ENCODE data around the gene CCDC169.

Gene CCDC169

DNA sequence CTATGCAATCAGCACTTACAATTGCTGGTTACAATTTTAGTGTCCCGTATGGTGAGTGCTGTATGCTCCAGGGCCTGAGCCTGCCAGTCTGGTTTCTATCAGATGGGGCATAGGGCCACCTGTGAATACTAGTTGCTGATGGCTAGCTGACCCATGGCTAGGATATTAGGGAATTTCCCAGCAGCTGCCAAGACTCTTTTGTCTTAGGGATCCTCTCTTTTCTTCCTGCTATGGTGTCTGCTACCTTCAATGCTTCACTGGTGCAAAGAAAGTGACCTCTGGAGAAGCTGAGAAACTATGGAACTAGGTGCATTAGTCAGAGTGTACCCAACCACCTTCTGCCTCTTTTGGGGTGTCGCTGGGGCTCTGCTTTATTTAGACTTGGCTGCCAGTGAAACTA is 11.6 kb downstream of the CCDC169 start (continued):
- TF ChIP-seq SP3 (tag by site-specific recombination; IDR thresholded peaks at IDR 0.05) (no peak), ZNF677 (tag by site-specific recombination; IDR thresholded peaks at IDR 0.05) (no peak), ZNF776 (tag by site-specific recombination; IDR thresholded peaks at IDR 0.05; ENCODE audit: borderline replicate concordance) (no peak), ZFP37 (tag by site-specific recombination; IDR thresholded peaks at IDR 0.05) (no peak), ZNF302 (tag by site-specific recombination; IDR thresholded peaks at IDR 0.05; ENCODE audit: low read depth) (no peak), ZNF362 (tag by site-specific recombination; IDR thresholded peaks at IDR 0.05) (no peak), GLIS2 (tag by site-specific recombination; IDR thresholded peaks at IDR 0.05) (no peak), ZNF624 (tag by site-specific recombination; IDR thresholded peaks at IDR 0.05) (no peak), RBAK (tag by site-specific recombination; IDR thresholded peaks at IDR 0.05) (no peak), ZNF280C (tag by site-specific recombination; IDR thresholded peaks at IDR 0.05) (no peak), ZNF311 (tag by site-specific recombination; IDR thresholded peaks at IDR 0.05; ENCODE audit: borderline replicate concordance) (no peak), ZNF558 (tag by site-specific recombination; IDR thresholded peaks at IDR 0.05) (no peak)
- TF ChIP-seq, protein P1, sequence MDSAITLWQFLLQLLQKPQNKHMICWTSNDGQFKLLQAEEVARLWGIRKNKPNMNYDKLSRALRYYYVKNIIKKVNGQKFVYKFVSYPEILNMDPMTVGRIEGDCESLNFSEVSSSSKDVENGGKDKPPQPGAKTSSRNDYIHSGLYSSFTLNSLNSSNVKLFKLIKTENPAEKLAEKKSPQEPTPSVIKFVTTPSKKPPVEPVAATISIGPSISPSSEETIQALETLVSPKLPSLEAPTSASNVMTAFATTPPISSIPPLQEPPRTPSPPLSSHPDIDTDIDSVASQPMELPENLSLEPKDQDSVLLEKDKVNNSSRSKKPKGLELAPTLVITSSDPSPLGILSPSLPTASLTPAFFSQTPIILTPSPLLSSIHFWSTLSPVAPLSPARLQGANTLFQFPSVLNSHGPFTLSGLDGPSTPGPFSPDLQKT (IDR thresholded peaks at IDR 0.05; ENCODE audit: borderline replicate concordance, low read depth, low read length) = no peak
- TF ChIP-seq, protein P2, sequence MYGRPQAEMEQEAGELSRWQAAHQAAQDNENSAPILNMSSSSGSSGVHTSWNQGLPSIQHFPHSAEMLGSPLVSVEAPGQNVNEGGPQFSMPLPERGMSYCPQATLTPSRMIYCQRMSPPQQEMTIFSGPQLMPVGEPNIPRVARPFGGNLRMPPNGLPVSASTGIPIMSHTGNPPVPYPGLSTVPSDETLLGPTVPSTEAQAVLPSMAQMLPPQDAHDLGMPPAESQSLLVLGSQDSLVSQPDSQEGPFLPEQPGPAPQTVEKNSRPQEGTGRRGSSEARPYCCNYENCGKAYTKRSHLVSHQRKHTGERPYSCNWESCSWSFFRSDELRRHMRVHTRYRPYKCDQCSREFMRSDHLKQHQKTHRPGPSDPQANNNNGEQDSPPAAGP (tag by site-specific recombination; IDR thresholded peaks at IDR 0.05) = no peak

DNA sequence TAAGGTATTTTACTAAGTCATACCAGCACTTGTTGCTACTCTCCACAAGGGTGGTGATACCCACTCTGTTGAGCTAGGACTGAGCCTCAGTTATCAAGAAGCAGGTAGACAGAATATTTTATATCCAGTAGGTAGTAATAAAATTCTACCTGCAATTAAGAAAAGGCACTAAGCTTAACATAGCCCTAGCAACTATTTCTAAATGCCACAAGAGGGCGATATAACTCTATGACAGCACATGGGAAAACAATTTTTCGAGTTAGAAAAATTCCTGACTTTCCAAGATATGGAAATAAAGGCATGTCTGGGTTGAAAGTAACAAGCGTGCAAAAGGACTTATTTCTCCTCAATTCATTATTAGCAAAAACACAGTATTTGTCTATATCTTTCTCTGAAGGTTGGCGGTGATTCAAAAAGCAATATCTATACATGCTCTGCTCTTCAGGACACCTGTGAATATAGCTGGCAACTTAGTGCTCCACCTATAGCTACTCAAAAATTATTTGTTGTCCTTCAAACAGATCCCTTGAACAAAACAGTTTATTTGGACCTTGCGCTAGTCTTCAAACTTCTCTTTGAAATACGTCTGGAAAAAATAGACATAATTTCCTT is 14.7 kb downstream of the CCDC169 start:
- H3K9me3 ChIP-seq (ENCODE audit: control insufficient read depth, insufficient read depth, low read depth, low read length) = no peaks in the 10 kb centered on the region
- H3K36me3 ChIP-seq (ENCODE audit: control insufficient read depth in 2 of 2, insufficient read depth in 1 of 2, low read length in 2 of 2) = no peaks in the 10 kb centered on the region
- no peaks in the 10 kb centered on the region for H3K4me1 ChIP-seq (ENCODE audit: control insufficient read depth, insufficient read depth, low read length)
- POLR2A ChIA-PET = interaction anchor here (0.6 to 1.3 kb wide), 2 partner anchors 64 to 451 kb away, joined by 5 to 11 read pairs; no protein-coding TSS in a partner anchor
- H3K27ac ChIP-seq (ENCODE audit: extremely low read depth, low read depth, low read length) = no peak overlapping the region
- CTCF ChIA-PET = interaction anchor here (0.6 to 3.6 kb wide), 32 partner anchors 8 to 715 kb away, joined by 3 to 28 read pairs (median 5); partner anchors contain the start of gene CCDC169
- H3K4me3 ChIP-seq (ENCODE audit: low read depth, low read length) = no peak overlapping the region
- TF ChIP-seq ZNF473 (tag by site-specific recombination; IDR thresholded peaks at IDR 0.05) = no peak
- TF ChIP-seq ZNF660 (tag by site-specific recombination; IDR thresholded peaks at IDR 0.05) = peak; percentile 57; the same call in 1 of the 2 replicates
- TF ChIP-seq, protein P3, sequence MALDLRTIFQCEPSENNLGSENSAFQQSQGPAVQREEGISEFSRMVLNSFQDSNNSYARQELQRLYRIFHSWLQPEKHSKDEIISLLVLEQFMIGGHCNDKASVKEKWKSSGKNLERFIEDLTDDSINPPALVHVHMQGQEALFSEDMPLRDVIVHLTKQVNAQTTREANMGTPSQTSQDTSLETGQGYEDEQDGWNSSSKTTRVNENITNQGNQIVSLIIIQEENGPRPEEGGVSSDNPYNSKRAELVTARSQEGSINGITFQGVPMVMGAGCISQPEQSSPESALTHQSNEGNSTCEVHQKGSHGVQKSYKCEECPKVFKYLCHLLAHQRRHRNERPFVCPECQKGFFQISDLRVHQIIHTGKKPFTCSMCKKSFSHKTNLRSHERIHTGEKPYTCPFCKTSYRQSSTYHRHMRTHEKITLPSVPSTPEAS (tag by site-specific recombination; IDR thresholded peaks at IDR 0.05) = no peak
- no peak for TF ChIP-seq ZNF416 (tag by site-specific recombination; IDR thresholded peaks at IDR 0.05)
- TF ChIP-seq REPIN1 (tag by site-specific recombination; IDR thresholded peaks at IDR 0.05; ENCODE audit: low read depth) = no peak
- TF ChIP-seq, protein P4, sequence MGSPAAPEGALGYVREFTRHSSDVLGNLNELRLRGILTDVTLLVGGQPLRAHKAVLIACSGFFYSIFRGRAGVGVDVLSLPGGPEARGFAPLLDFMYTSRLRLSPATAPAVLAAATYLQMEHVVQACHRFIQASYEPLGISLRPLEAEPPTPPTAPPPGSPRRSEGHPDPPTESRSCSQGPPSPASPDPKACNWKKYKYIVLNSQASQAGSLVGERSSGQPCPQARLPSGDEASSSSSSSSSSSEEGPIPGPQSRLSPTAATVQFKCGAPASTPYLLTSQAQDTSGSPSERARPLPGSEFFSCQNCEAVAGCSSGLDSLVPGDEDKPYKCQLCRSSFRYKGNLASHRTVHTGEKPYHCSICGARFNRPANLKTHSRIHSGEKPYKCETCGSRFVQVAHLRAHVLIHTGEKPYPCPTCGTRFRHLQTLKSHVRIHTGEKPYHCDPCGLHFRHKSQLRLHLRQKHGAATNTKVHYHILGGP (tag by site-specific recombination; IDR thresholded peaks at IDR 0.05) = peak; percentile 61; the same call in 1 of the 2 replicates
- TF ChIP-seq ZNF600 (tag by site-specific recombination; IDR thresholded peaks at IDR 0.05) = no peak
- TF ChIP-seq IKZF3 (tag by site-specific recombination; IDR thresholded peaks at IDR 0.05) = 0 out of 2 replicates have a peak, but pooled peaks have one; percentile 13
- no peak for TF ChIP-seq KLF1 (tag by site-specific recombination; IDR thresholded peaks at IDR 0.05)
- TF ChIP-seq ZNF280C (tag by site-specific recombination; IDR thresholded peaks at IDR 0.05) = no peak
- TF ChIP-seq, protein P5, sequence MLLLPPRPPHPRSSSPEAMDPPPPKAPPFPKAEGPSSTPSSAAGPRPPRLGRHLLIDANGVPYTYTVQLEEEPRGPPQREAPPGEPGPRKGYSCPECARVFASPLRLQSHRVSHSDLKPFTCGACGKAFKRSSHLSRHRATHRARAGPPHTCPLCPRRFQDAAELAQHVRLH (tag by site-specific recombination; IDR thresholded peaks at IDR 0.05) = no peak
